GM18868 (cell line): ENCODE data around the gene MAPK13.
A peak's percentile ranks its signal among the peaks of the same experiment; 100 is the strongest.
"Not testable (repeated sequence)": the region's sequence is repeated elsewhere in the genome, so short reads cannot be mapped to it uniquely, and the experiment has no call there.

ENCODE experiments used
- ATAC-seq: cut with Tn5 transposase; IDR thresholded peaks from one replicate; pipeline ENCODE4 v1.9.1; 2021; ENCODE audit warnings: mild to moderate bottlenecking, moderate library complexity; ENCODE audit not compliant: unreplicated experiment

The MAPK13 gene

GRCh38 chr6:36129941-36130666, at the start of gene MAPK13:
MAPK13 (plus strand) TSS chr6:36130513; CDS start chr6:36130583, 70 bp downstream.
- no peak for ATAC-seq

- ATAC-seq = no peak
These were observed 48.0 kb upstream of the MAPK13 start for GRCh38 chr6:36082318-36082717.

- ATAC-seq = no peak
These were observed 46.9 kb upstream of the MAPK13 start for GRCh38 chr6:36083446-36083845.

- not testable (repeated sequence) for ATAC-seq
These were observed 42.1 kb upstream of the MAPK13 start for GRCh38 chr6:36088204-36088603.

GRCh38 chr6:36089048-36089447, 41.3 kb upstream of the MAPK13 start:
- no peak for ATAC-seq

GRCh38 chr6:36094238-36094637, 36.1 kb upstream of the MAPK13 start:
- no peak for ATAC-seq

GRCh38 chr6:36094753-36095496, 35.4 kb upstream of the MAPK13 start:
- peak; percentile 72 for ATAC-seq

- no peak for ATAC-seq
These were observed 34.6 kb upstream of the MAPK13 start for GRCh38 chr6:36095497-36096391.

GRCh38 chr6:36098253-36098919, 31.9 kb upstream of the MAPK13 start:
- ATAC-seq = no peak

- ATAC-seq = no peak
These were observed 31.2 kb upstream of the MAPK13 start for GRCh38 chr6:36098920-36099647.

- no peak for ATAC-seq
These were observed 30.3 kb upstream of the MAPK13 start for GRCh38 chr6:36099869-36100483.

- no peak for ATAC-seq
These were observed 28.6 kb upstream of the MAPK13 start for GRCh38 chr6:36101691-36102090.

GRCh38 chr6:36102853-36103252, 27.5 kb upstream of the MAPK13 start:
- ATAC-seq = no peak

- no peak for ATAC-seq
These were observed 25.5 kb upstream of the MAPK13 start for GRCh38 chr6:36104836-36105235.

- no peak for ATAC-seq
These were observed 21.2 kb upstream of the MAPK13 start for GRCh38 chr6:36109092-36109491.

- ATAC-seq = no peak
These were observed 20.3 kb upstream of the MAPK13 start for GRCh38 chr6:36110050-36110449.

- no peak for ATAC-seq
These were observed 19.4 kb upstream of the MAPK13 start for GRCh38 chr6:36110863-36111262.

- no peak for ATAC-seq
These were observed 18.8 kb upstream of the MAPK13 start for GRCh38 chr6:36111526-36111925.

- ATAC-seq = no peak
These were observed 17.3 kb upstream of the MAPK13 start for GRCh38 chr6:36113049-36113448.

- no peak for ATAC-seq
These were observed 16.6 kb upstream of the MAPK13 start for GRCh38 chr6:36113703-36114102.
